Measurements from ENCODE around the gene ANO4.

DNA sequence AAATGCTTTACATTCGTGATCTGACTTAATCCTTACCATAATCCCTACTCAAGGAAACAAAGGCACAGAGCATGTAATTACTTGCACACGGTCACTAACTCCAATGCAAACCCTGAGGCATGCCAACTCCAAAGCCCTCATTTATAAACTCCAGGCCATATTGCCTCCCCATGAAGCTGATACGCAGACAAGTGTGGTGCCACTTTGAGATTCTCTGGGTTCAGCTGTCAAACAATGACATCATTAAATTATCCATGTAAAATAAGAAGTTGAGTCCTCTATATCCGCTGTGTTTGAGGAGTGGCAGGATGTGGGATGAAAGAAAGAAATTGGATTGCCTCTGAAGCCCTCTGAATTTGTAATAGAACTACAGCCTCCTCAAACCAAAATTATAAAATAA, 62.8 kb downstream of the ANO4 start:
- no peak for TF ChIP-seq POLR2A (IDR thresholded peaks at IDR 0.05)
- TF ChIP-seq, protein P1, sequence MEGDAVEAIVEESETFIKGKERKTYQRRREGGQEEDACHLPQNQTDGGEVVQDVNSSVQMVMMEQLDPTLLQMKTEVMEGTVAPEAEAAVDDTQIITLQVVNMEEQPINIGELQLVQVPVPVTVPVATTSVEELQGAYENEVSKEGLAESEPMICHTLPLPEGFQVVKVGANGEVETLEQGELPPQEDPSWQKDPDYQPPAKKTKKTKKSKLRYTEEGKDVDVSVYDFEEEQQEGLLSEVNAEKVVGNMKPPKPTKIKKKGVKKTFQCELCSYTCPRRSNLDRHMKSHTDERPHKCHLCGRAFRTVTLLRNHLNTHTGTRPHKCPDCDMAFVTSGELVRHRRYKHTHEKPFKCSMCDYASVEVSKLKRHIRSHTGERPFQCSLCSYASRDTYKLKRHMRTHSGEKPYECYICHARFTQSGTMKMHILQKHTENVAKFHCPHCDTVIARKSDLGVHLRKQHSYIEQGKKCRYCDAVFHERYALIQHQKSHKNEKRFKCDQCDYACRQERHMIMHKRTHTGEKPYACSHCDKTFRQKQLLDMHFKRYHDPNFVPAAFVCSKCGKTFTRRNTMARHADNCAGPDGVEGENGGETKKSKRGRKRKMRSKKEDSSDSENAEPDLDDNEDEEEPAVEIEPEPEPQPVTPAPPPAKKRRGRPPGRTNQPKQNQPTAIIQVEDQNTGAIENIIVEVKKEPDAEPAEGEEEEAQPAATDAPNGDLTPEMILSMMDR (IDR thresholded peaks at IDR 0.05): no peak

Measured in lower leg skin (tissue), 3 donors.